ENCODE data around the gene MIPEP.

- no peak for TF ChIP-seq EZH2 (IDR thresholded peaks at IDR 0.05; ENCODE audit: borderline replicate concordance, low read depth, low read length, poor library complexity, severe bottlenecking)
- TF ChIP-seq, protein P1, sequence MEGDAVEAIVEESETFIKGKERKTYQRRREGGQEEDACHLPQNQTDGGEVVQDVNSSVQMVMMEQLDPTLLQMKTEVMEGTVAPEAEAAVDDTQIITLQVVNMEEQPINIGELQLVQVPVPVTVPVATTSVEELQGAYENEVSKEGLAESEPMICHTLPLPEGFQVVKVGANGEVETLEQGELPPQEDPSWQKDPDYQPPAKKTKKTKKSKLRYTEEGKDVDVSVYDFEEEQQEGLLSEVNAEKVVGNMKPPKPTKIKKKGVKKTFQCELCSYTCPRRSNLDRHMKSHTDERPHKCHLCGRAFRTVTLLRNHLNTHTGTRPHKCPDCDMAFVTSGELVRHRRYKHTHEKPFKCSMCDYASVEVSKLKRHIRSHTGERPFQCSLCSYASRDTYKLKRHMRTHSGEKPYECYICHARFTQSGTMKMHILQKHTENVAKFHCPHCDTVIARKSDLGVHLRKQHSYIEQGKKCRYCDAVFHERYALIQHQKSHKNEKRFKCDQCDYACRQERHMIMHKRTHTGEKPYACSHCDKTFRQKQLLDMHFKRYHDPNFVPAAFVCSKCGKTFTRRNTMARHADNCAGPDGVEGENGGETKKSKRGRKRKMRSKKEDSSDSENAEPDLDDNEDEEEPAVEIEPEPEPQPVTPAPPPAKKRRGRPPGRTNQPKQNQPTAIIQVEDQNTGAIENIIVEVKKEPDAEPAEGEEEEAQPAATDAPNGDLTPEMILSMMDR (conservative IDR thresholded peaks at IDR 0.05; ENCODE audit: low read depth, low read length), result no peak
These were observed 110.3 kb downstream of the MIPEP start for GRCh38 chr13:23778879-23779278.
